ENCODE results near the gene SRSF5. TPM values are rescaled to one million over a fixed set of nuclear protein-coding genes. Genes with fewer than 3 reads are reported as not detected.

The SRSF5 gene
- polyA plus RNA-seq, 3 donors = 410 to 554 (median 502) TPM

GRCh38 chr14:69794791-69795190, 27.8 kb downstream of the SRSF5 start:
- Histone ChIP-seq H3K4me2 (replicated peaks; ENCODE audit: extremely low read depth, low read length, poor library complexity, severe bottlenecking) (no peak overlapping the region), H3K36me3 (replicated peaks in 1 of 2; ENCODE audit: control insufficient read depth in 1 of 2, insufficient read depth in 2 of 2, low read length in 2 of 2) (no peaks in the 10 kb centered on the region), H3K27ac (ENCODE audit: low read depth in 1 of 2, low read length in 2 of 2) (no peak overlapping the region), H3K79me2 (ENCODE audit: insufficient read depth, low read length) (no peaks in the 10 kb centered on the region), H3K9ac (ENCODE audit: insufficient read depth, low read length, poor library complexity, severe bottlenecking) (no peak overlapping the region), H2AFZ (ENCODE audit: insufficient read depth, low read depth, low read length, poor library complexity, severe bottlenecking) (no peak overlapping the region), H3K4me3 (replicated peaks in 1 of 3; ENCODE audit: low read depth in 2 of 3, low read length in 3 of 3) (no peak overlapping the region), H4K20me1 (ENCODE audit: insufficient read depth, low read length) (no peaks in the 10 kb centered on the region), H3K4me1 (ENCODE audit: control insufficient read depth in 1 of 2, insufficient read depth in 2 of 2, low read length in 2 of 2) (peaks cover 7 to 9% of the 10 kb centered on the region in 2 donors), H3K9me3 (replicated peaks in 1 of 2; ENCODE audit: control insufficient read depth in 1 of 2, insufficient read depth in 1 of 2, low read length in 2 of 2) (no peaks in the 10 kb centered on the region), H3K27me3 (ENCODE audit: control insufficient read depth in 2 of 2, insufficient read depth in 2 of 2, low read length in 2 of 2) (no peaks in the 10 kb centered on the region)
- intact Hi-C loops (cut with micrococcal nuclease) = no loop called here
- no peak for DNase-seq
- no peak overlapping the region for H3K4me3 Mint-ChIP-seq
- H3K27ac Mint-ChIP-seq = no peak overlapping the region
- 100% methylated on average over 2 of the region's 3 CpGs for WGBS (ENCODE audit: insufficient coverage)
- no peaks in the 10 kb centered on the region for H3K36me3 Mint-ChIP-seq
- H3K27me3 Mint-ChIP-seq (ENCODE audit: low read depth in 3 of 3) = peaks cover 0 to 6% (median 1%) of the 10 kb centered on the region in 3 donors
- peaks cover 0 to 3% (median 0%) of the 10 kb centered on the region in 7 donors for H3K9me3 Mint-ChIP-seq
- no peak for TF ChIP-seq CTCF (IDR thresholded peaks at IDR 0.05)
- peaks cover 14% of the 10 kb centered on the region for H3K4me1 Mint-ChIP-seq

GRCh38 chr14:69795691-69796090, 28.7 kb downstream of the SRSF5 start:
- Histone ChIP-seq H3K27ac (ENCODE audit: low read depth in 1 of 2, low read length in 2 of 2) (no peak overlapping the region), H3K27me3 (ENCODE audit: control insufficient read depth in 2 of 2, insufficient read depth in 2 of 2, low read length in 2 of 2) (no peaks in the 10 kb centered on the region), H3K9ac (ENCODE audit: insufficient read depth, low read length, poor library complexity, severe bottlenecking) (no peak overlapping the region), H3K9me3 (replicated peaks in 1 of 2; ENCODE audit: control insufficient read depth in 1 of 2, insufficient read depth in 1 of 2, low read length in 2 of 2) (no peaks in the 10 kb centered on the region), H3K4me2 (replicated peaks; ENCODE audit: extremely low read depth, low read length, poor library complexity, severe bottlenecking) (no peak overlapping the region), H2AFZ (ENCODE audit: insufficient read depth, low read depth, low read length, poor library complexity, severe bottlenecking) (no peak overlapping the region), H3K36me3 (replicated peaks in 1 of 2; ENCODE audit: control insufficient read depth in 1 of 2, insufficient read depth in 2 of 2, low read length in 2 of 2) (no peaks in the 10 kb centered on the region), H3K4me3 (replicated peaks in 1 of 3; ENCODE audit: low read depth in 2 of 3, low read length in 3 of 3) (no peak overlapping the region), H3K79me2 (ENCODE audit: insufficient read depth, low read length) (no peaks in the 10 kb centered on the region), H4K20me1 (ENCODE audit: insufficient read depth, low read length) (no peaks in the 10 kb centered on the region), H3K4me1 (ENCODE audit: control insufficient read depth in 1 of 2, insufficient read depth in 2 of 2, low read length in 2 of 2) (peaks cover 7 to 9% of the 10 kb centered on the region in 2 donors)
- no peak for TF ChIP-seq CTCF (IDR thresholded peaks at IDR 0.05)
- Mint-ChIP-seq H3K36me3 (no peaks in the 10 kb centered on the region), H3K27ac (no peak overlapping the region), H3K27me3 (ENCODE audit: low read depth in 3 of 3) (peaks cover 0 to 6% (median 1%) of the 10 kb centered on the region in 3 donors), H3K4me1 (peaks cover 14% of the 10 kb centered on the region), H3K9me3 (peaks cover 0 to 6% (median 0%) of the 10 kb centered on the region in 7 donors), H3K4me3 (no peak overlapping the region)
- intact Hi-C loops (cut with micrococcal nuclease) = no loop called here
- DNase-seq = no peak
- 100% methylated on average over 2 of the region's 4 CpGs for WGBS (ENCODE audit: insufficient coverage)

Measured in CD14-positive monocyte (primary cell).